ENCODE measurements around the gene BICRA. TPM values are rescaled to one million over a fixed set of nuclear protein-coding genes. Genes with fewer than 3 reads are reported as not detected.
"Not testable (repeated sequence)": the region's sequence is repeated elsewhere in the genome, so short reads cannot be mapped to it uniquely, and the experiment has no call there.

The BICRA gene
- total RNA-seq, 4 donors from 2014 or later = 8.4 to 35.2 (median 28.7) TPM

DNA sequence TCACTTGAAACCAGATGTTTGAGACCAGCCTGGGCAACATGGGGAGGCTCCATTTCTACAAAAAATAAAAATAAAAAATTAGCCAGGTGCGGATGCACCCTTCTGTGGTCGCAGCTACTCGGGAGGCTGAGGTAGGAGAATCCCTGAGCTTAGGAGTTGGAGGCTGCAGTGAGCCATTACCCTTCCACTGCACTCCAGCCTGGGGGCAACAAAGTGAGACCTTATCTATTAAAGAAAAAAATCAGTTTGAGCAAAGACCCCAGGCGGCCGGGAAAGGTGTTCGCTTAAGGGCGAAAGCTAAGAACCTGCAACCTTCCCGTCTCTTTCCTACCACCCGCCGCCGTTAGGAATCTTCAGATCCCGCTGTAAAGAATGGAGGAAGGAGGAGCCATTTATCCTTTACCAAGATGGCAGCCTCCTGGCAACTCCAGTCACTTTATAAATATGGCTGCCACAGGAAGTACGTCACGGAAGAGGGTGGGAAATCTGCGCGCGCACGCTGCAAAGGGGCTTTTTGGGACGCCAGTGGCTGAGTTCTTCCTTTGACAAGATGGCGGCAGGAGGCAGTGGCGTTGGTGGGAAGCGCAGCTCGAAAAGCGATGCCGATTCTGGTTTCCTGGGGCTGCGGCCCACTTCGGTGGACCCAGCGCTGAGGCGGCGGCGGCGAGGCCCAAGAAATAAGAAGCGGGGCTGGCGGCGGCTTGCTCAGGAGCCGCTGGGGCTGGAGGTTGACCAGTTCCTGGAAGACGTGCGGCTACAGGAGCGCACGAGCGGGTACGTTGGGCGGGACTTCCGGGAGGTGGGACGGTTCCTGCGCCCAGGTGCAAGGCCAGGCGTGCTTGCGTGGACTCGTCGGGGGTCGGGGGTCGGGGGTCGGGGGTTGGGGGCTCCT lies 136.3 kb downstream of the BICRA start, which contains the start of gene NOP53:
NOP53 (plus strand) TSS at position 537 of the 892 bp plus-strand sequence; CDS start at position 551, 14 bp downstream.
- DNase-seq (peak; percentile 95 to 97), ATAC-seq (peak; percentile 94)
- Histone ChIP-seq H3K27ac (peak within 1 kb of the TSS; percentile 92 to 99 (median 98)), H3K9me3 (no peaks in the 10 kb centered on the region), H3K4me1 (peaks cover 22 to 33% of the 10 kb centered on the region in 2 donors), H3K36me3 (peaks cover 0 to 35% of the 10 kb centered on the region in 2 donors), H3K27me3 (no peaks in the 10 kb centered on the region), H3K4me3 (peak within 1 kb of the TSS; percentile 77 to 99 (median 92))
- peak; percentile 77 to 79 for TF ChIP-seq POLR2A (IDR thresholded peaks at IDR 0.05)
- TF ChIP-seq, protein P1, sequence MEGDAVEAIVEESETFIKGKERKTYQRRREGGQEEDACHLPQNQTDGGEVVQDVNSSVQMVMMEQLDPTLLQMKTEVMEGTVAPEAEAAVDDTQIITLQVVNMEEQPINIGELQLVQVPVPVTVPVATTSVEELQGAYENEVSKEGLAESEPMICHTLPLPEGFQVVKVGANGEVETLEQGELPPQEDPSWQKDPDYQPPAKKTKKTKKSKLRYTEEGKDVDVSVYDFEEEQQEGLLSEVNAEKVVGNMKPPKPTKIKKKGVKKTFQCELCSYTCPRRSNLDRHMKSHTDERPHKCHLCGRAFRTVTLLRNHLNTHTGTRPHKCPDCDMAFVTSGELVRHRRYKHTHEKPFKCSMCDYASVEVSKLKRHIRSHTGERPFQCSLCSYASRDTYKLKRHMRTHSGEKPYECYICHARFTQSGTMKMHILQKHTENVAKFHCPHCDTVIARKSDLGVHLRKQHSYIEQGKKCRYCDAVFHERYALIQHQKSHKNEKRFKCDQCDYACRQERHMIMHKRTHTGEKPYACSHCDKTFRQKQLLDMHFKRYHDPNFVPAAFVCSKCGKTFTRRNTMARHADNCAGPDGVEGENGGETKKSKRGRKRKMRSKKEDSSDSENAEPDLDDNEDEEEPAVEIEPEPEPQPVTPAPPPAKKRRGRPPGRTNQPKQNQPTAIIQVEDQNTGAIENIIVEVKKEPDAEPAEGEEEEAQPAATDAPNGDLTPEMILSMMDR (IDR thresholded peaks at IDR 0.05 in 4 of 5, conservative IDR thresholded peaks at IDR 0.05 in 1 of 5) = peak in 1 of 5 experiments; percentile 21
- in situ Hi-C loops (cut with MboI; ENCODE audit: low sequenced_read_pairs in 4 of 4) = loop anchor here in 1 of 4 donors (25.0 kb wide), 1 partner anchor 458 kb away; no protein-coding TSS in a partner anchor
- intact Hi-C loops (cut with DNase I; ENCODE audit: low total_unique reads) = loop anchor here (2.0 kb wide), 1 partner anchor 34 kb away; the partner anchor contains the start of gene SELENOW

DNA sequence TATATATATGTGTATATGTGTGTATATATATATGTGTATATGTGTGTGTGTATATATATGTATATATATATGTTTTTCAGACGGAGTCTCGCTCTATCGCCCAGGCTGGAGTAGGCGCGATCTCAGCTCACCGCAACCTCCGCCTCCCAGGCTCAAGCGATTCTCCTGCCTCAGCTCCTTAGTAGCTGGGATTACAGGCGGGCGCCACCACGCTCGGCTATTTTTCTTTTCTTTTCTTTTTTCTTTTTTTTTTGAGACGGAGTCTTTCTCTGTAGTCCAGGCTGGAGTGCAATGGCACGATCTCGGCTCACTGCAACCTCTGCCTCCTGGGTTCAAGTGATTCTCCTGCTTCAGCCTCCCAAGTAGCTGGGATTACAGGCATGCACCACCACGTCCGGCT lies 137.2 kb downstream of the BICRA start:
- Histone ChIP-seq H3K36me3 (peaks cover 0 to 44% of the 10 kb centered on the region in 2 donors), H3K4me3 (peak overlapping the region; percentile 77 to 99 (median 92)), H3K27ac (peak overlapping the region; percentile 92 to 99 (median 98)), H3K4me1 (peaks cover 22 to 33% of the 10 kb centered on the region in 2 donors)
- ATAC-seq; DNase-seq; H3K27me3 ChIP-seq; H3K9me3 ChIP-seq; intact Hi-C loops (cut with DNase I; ENCODE audit: low total_unique reads): not testable (repeated sequence)
- in situ Hi-C loops (cut with MboI; ENCODE audit: low sequenced_read_pairs in 4 of 4) = loop anchor here in 1 of 4 donors (25.0 kb wide), 1 partner anchor 459 kb away; no protein-coding TSS in a partner anchor

DNA sequence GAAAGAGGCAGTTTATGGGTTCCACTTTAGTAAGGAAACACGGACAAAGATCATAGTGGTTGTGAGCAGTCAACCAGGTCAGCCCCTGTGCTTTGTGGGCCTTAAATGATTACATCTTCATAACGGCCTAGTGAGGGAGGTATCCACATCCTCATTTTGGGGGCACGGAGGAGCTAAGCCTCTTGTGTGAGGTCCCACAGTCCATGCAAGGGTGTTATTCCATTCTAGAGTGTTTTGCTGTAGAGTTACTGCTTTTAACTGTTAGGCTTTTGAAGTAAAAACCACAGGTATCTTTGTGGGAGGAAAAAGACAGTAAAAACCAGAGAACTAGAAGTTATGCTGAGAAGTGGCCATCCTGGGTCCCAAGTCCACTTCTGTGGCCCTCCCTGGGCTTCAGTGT lies 140.4 kb downstream of the BICRA start:
- no peak overlapping the region for H3K27ac ChIP-seq
- no peaks in the 10 kb centered on the region for H3K27me3 ChIP-seq
- H3K9me3 ChIP-seq = no peaks in the 10 kb centered on the region
- no peak for ATAC-seq
- H3K36me3 ChIP-seq = peaks cover 0 to 76% of the 10 kb centered on the region in 2 donors
- in situ Hi-C loops (cut with MboI; ENCODE audit: low sequenced_read_pairs in 4 of 4) = loop anchor here in 1 of 4 donors (25.0 kb wide), 1 partner anchor 462 kb away; no protein-coding TSS in a partner anchor
- H3K4me3 ChIP-seq = no peak overlapping the region
- H3K4me1 ChIP-seq = peaks cover 11 to 21% of the 10 kb centered on the region in 2 donors
- intact Hi-C loops (cut with DNase I; ENCODE audit: low total_unique reads) = no loop called here
- no peak for DNase-seq
- TF ChIP-seq, protein P1 (IDR thresholded peaks at IDR 0.05 in 4 of 5, conservative IDR thresholded peaks at IDR 0.05 in 1 of 5) = no peak
- TF ChIP-seq POLR2A (IDR thresholded peaks at IDR 0.05) = no peak

DNA sequence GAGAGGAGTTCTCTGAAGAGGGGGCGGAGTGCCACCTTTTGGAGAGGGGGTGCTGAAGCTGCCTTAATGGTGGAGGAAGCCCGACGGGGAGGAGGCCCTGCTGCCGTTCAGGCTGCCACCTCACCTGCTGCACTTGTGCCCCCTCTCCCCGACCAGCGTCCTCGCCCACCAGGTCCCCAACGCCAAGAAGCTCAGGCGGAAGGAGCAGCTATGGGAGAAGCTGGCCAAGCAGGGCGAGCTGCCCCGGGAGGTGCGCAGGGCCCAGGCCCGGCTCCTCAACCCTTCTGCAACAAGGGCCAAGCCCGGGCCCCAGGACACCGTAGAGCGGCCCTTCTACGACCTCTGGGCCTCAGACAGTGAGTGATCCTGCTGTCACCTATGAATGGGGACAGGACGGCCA lies 141.8 kb downstream of the BICRA start:
- intact Hi-C loops (cut with DNase I; ENCODE audit: low total_unique reads) = no loop called here
- ATAC-seq = no peak
- Histone ChIP-seq H3K27me3 (no peaks in the 10 kb centered on the region), H3K27ac (no peak overlapping the region), H3K4me3 (no peak overlapping the region), H3K36me3 (peaks cover 0 to 90% of the 10 kb centered on the region in 2 donors), H3K9me3 (no peaks in the 10 kb centered on the region), H3K4me1 (peaks cover 11 to 13% of the 10 kb centered on the region in 2 donors)
- no peak for TF ChIP-seq POLR2A (IDR thresholded peaks at IDR 0.05)
- TF ChIP-seq, protein P1 (IDR thresholded peaks at IDR 0.05 in 4 of 5, conservative IDR thresholded peaks at IDR 0.05 in 1 of 5) = no peak
- DNase-seq = no peak
- in situ Hi-C loops (cut with MboI; ENCODE audit: low sequenced_read_pairs in 4 of 4) = no loop called here

Data from gastrocnemius medialis (tissue), 4 donors.